NCI-H69 (cell line): ENCODE data around the gene LCNL1.

ENCODE experiments used
- DNase-seq: peaks from one replicate; lab custom pipeline; 2025; lab: John Stamatoyannopoulos, UW

The LCNL1 gene

GRCh38 chr9:136982232-136983051, at the start of gene LCNL1:
TSS of gene LCNL1 (plus strand) at chr9:136982993. CDS start at chr9:136983587, 594 bp downstream.
- no peak for DNase-seq

DNA sequence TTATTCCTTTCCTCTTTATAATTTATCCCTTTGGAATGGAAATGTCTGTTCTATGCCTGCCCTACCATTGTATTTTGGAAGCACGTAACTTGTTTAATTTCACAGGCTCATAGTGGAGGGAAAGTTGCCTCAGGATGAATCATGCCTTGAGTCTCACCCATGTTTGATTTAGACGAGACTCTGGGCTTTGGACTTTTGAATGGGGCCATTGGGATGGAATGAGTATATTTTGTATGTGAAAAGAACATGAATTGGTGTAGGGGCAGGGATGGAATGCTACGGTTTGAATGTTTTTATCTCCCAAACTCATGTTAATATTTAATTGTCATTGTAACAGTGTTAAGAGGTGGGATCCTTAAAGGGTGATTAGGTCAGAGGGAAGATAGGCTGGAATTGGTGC, 48.5 kb upstream of the LCNL1 start:
- no peak for DNase-seq

DNA sequence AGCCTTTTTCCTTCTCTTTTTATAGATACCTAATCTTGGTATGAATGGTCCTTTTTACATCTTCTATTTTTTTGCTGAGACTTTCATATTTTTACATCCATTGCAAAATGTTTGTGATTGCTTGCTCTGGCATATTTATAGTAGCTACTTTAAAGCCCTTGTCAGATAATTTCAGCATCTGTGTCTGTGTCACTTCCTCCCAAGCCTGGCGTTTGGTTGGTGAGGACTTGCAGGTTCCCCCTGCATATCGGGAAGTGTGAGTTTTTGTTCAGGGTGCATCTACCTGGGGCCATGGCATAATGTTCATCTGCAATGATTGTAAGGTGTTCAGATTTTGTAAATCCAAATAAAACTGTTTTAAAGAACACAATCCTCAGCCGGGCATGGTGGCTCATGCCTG, 47.1 kb upstream of the LCNL1 start:
- no peak for DNase-seq

- DNase-seq: no peak
These were observed 46.1 kb upstream of the LCNL1 start for GRCh38 chr9:136936645-136937170.

DNA sequence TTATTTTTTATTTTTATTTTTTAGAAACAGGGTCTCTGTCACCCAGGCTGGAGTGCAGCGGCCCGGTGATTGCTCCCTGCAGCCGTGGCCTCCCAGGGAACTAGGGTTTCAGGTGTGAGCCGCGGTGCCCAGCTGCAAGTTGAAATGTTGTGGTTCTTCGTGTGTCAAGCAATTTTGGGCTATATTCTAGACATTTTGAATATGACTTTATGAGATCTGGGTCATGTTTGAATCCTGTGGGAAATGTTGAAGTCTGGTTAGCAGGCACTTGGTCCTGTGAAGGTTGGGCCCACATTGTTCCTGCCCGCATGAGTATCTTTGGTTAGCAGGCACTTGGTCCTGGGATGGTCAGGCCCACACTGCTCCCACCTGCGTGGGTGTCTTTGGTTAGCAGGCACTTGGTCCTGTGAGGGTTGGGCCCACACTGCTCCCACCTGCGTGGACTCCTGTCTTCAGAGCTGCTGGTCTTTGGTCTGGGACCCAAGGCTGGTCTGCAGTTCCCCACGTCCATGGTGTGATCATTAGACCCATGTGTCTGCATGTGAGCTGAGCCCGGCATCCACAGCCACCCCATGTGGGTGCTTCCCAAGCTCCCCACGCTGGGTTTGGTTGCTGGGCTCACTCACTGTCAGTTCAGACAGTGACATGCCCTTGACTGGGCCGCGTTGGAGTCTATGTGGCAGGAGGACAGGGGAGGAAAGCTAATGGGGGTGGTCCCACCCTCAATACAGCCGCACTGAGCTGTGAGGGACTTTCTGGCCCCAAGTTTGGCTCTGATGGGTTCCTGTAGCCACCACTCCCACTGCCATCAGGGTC, 45.4 kb upstream of the LCNL1 start:
- DNase-seq: no peak

DNA sequence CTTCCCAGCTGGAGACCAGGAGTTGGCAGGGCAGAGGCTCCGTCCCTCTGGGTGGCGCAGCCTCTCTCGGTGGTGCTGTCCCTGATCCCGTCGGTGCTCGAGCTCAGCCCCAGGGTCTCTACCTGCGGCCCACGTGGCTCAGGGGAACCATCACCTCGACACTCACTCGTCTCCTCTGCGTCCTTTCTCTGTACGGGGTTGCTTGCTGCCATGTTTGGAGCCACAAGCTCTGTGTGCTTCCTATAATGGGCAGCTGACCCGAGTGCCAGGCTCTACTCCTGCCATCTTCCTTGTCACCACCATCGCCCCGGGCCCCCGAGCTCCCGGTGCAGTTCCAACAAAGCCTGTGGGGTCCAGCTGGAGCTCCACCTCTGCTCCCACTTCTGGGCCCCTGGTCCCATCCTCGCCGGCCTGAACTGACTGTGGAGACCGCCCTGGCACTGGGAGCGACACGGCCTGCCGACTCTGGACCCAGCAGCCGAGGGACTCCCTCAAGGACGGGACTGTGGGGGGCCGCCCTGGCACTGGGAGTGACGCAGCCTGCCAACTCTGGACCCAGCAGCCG, 43.3 kb upstream of the LCNL1 start:
- no peak for DNase-seq

GRCh38 chr9:136939996-136940525, 42.7 kb upstream of the LCNL1 start:
- DNase-seq: no peak

DNA sequence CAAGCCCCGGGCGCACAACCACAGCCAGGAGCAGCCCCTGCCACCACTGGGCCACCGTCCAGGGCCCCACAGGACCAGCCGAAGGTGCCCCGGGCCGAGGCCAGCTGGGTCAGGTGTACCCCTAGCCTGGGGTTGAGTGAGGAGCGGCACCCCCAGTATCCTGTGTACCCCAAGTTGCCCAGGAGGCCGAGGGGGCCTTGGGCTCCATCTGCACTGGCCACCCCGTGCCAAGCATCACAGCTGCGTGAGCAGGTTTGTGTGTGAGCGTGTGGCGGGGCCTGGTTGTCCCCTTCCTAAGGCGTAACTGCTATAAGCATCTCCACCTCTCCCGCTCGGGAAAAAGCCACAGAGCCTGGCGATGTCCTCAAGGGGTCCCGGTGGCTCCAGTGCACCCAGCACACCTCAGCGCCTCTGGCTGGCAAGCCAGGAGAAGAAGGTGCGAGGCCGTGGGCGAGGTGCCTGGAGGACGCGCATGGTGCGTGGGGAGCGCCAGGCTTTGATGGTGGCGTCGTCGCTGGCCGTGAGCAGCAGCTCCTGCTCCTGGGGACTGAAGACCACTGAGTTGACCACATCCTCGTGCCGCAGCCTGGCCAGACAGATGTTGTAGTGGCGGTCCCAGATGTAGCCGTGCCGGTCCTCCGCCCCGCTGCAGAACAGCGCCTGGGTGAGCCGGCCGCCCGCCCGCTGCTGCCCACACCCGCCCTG, 42.1 kb upstream of the LCNL1 start:
- no peak for DNase-seq

DNA sequence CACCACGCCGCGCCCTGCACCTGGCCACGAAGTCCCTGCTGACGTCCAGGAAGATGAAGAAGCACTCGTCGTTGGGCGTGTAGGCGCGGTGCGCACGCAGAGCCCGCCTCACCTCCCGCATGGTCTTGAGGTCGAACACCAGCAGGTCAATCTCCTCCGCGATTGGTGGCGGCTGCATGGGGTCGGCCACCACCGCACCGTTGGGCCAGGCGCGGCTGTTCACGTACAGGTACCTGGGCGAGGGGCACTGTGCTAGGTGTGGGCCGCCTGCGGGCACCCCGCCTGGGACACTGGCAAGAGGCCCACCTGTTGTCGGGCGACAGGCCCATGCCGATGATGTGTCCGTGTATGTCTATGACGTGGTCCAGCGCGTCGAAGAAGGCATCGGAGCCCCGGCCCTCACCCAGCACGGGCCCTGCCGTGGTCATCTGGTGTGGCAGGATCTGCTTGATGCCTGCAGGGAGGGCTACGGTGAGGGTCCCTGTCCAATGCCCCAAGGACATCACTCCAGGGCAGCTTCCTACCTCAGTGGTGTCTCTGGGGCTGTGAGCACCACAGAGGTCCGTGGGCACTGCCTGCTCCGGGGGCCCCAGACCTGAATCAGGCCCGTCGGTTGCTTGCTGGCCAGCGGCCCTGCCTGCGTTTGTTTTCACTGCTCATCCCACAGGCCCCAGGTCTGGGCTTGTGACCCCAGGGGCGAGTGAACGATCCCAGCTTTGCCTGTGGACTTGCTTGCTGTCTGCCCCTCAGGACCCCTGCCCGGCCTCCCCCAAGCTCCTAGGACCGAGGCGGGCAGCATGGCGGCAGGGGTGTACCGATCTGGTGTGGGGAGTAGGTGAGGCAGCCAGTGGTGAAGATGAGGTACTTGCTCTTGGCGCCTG, 41.3 kb upstream of the LCNL1 start:
- DNase-seq: no peak

DNA sequence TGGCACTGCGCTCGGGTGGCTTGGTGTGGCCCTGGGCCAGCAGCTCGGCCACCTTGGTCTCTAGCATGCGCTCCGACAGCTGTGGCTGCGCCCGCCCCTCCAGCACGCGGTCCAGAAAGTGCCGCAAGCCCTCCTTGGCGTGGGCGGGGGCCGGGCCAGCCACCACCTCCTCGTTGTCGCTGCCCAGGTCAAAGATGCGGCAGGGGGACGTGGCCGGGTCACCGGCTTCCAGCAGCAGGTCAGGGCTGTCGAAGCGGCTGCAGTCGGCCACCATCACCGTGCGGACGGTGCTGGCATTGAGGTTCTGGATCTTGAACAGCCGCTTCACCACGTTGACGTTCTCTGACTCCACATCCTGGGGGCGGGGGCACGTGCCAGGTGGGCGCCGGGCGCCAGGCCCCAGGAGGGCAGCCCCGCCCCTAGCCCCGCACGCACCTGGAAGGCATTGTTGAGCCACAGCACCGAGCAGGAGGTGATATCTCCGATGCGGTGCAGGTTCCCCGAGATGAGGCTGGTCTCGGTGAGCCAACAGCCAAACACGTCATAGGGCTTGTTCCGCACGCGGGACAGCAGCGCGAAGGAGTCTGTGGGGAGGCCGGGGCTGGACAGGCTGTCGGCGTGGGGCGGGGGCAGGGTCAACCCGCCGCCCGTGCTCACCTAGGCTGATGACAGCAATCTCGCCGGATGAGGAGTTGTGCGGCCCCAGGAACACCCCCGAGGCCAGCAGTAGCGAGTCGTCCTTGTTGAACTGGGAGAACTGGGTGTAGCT, 40.5 kb upstream of the LCNL1 start:
- no peak for DNase-seq

GRCh38 chr9:136942881-136943230, 39.9 kb upstream of the LCNL1 start:
- no peak for DNase-seq

- DNase-seq: peak; percentile 62
These were observed 39.2 kb upstream of the LCNL1 start for GRCh38 chr9:136943291-136944211.

GRCh38 chr9:136944212-136944518, 38.6 kb upstream of the LCNL1 start:
- no peak for DNase-seq

- DNase-seq: peak; percentile 98
These were observed 38.1 kb upstream of the LCNL1 start, which contains the start of the genes C8G and FBXW5 for GRCh38 chr9:136944519-136945332. TSS of gene C8G (plus strand) at chr9:136945243. CDS start at chr9:136945321, 78 bp downstream. TSS of gene FBXW5 (minus strand) at chr9:136944738. CDS start at chr9:136944083, 655 bp downstream.

GRCh38 chr9:136945333-136946227, 37.2 kb upstream of the LCNL1 start:
- DNase-seq: no peak

DNA sequence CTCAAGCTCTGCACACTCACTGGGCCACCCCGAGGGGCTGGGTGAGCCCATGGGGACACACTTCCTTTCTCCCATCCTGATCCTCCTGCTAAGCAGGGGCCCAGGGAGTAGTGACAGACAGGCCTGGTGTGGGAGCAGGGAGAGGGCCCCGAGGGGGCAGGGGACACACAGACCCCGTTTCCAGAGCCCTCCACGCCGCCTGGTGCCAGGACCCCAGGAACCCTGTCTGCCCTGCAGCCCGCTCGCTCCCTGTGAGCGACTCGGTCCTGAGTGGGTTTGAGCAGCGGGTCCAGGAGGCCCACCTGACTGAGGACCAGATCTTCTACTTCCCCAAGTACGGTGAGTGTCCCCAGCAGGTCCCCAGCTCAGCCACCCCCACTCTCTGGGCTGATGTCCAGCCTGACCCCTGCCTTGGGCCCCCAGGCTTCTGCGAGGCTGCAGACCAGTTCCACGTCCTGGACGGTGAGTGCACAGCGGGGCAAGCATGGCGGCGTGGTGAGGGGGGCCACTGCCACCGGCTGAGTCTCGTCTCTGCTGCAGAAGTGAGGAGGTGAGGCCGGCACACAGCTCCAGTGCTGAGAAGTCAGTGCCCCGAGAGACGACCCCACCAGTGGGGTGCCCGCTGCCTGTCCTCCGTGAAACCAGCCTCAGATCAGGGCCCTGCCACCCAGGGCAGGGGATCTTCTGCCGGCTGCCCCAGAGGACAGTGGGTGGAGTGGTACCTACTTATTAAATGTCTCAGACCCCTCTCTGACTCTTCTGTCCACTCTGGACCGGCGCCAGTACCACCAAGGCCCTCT, 36.4 kb upstream of the LCNL1 start:
- DNase-seq: no peak
